GM19099 (cell line): ENCODE data around the gene MAN2A1.

Source experiments
- POLR2A ChIP-seq: IDR thresholded peaks from 3 replicates; pipeline ENCODE4 v1.6.1; 2011; ENCODE audit warnings: low read depth; ENCODE audit not compliant: insufficient read length; ENCODE audit errors: extremely low read depth

MAN2A1 gene

DNA sequence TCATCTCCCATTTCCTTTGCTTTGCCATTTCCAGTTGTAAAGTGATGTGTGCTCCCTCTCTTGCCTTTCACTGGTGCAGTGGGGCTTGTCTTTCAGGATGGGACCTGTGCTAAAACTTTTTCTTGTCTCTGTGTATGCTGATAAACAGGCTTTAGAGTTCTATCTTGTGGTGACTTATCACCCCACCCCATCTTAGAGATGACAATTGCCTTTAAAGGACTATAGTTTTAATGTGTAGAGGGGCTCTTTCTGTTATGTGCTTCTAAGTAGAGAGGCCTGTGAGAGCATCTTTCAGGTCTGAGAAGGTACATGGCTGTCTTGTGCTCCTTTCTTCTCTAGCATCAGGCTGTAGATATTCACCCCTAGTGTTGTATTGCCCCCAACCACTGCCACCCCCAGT is 21.9 kb downstream of the MAN2A1 start:
- TF ChIP-seq POLR2A: no peak

DNA sequence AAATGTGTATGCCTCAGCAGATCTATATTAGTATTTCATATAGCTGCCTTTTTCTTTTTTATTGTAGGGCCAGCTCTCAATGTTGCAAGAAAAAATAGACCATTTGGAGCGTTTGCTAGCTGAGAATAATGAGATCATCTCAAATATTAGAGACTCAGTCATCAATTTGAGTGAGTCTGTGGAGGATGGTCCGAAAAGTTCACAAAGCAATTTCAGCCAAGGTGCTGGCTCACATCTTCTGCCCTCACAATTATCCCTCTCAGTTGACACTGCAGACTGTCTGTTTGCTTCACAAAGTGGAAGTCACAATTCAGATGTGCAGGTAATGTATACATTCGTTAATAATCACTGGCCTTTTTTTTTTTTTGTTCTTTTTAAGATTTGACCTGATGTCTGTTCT is 23.7 kb downstream of the MAN2A1 start:
- no peak for TF ChIP-seq POLR2A

DNA sequence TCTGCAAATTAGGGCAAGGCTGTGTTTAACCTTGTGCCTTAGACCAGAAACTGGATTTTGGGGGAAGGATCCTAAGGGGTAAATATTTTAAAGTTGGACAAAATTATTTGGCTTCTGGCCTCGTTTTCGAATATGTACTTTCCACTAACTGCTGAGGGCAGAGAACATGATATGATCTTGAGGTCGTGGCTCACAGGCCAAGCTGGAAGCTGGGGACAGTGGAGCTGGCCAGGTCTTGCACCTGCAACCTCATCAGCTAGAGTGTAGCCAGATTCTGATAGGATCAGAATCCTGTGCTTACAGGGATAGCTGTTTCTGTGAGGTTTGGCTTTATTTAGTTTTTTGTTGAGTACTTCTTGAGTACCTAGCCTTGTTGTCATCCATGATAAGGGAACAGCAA is 24.9 kb downstream of the MAN2A1 start:
- no peak for TF ChIP-seq POLR2A

DNA sequence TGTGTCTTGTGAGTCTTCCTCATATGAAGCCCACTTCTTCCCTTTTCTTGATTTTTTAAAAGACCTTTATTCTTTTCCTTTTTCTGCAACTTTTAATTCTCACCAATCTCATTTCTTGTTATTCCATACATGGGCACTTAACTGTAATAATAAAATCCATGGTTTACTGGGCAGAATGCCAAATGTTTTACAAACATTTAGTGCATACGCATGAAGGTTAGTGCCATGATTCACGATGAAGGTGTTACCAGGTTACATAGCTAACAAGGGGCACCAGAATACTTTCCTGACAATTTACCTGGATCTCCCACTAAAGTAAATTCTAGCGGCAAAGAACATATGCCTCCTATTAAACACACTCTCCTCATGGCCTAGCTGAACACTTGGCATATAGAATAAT is 28.5 kb downstream of the MAN2A1 start:
- no peak for TF ChIP-seq POLR2A

DNA sequence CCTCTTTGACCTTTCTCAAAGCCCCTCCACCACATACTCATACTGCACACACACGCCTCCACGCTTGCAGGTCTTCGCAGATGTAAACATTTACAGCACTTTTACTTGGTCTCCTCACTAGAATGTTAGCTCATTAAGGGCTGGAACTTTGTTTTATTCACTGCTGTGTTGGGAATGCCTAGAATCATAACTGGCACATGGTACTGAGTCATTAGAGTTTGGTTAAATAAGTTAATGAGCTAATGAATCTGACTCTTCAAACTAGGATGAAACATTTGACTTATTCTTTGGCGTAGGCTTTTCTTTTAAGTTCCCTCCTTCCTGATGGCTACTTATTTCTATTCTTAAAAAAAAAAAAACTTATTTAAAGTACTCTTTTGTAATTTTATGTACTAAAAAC is 28.9 kb downstream of the MAN2A1 start:
- TF ChIP-seq POLR2A: no peak

DNA sequence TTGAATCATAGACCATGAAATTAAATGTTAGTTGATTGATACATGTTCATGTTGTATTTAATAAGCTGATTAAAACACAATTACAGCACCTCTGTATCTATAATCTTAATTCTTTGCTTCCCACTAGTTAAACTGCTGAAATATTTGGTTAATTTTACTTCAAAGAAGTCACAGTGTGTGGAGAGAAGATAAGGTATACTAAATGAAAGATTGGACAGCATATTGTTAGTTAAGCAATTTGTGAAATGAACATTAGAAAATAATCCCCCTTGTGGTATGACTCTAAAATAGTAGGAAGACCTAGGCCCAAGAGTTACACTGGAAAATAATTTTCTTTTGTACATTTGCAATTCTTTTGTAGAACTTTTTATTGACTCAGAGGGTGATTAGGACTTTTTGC is 30.3 kb downstream of the MAN2A1 start:
- TF ChIP-seq POLR2A: no peak

DNA sequence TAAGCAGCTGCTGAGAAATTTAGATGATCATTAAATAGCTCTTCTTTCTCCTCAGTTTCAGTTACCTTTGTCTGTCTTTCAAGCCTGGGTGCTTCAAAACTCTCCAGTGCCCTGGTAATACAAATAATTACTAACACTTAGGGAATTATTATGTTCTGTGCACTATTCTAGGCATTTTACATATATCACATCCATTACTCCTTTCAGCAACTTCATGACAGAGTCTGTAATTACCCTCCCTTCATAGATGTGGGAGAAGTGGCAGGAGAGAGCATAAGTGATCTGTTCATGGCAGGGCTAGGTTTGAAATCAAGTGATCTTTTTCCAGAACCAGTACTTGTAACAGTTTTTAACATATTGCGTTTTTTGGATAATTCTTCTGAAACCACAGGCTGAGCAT is 32.0 kb downstream of the MAN2A1 start:
- no peak for TF ChIP-seq POLR2A

DNA sequence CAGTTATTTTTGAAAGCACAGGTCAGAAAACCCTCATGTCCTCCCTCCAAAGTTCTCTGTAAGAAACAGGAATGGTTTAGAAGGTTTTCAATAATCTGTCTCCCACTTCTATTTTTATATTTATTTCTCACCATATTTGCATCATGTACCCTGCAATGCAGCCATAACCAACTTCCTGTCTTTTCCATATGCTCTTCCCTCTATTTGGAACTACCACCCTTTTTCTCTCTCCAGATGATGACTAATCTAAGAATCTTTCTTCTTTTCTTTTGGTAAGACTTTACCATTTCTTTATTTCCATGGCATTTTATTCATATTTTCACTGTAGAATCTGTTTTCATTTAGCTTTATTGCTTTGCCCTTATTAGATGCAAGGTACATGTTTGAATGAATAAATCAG is 33.9 kb downstream of the MAN2A1 start:
- TF ChIP-seq POLR2A: no peak

DNA sequence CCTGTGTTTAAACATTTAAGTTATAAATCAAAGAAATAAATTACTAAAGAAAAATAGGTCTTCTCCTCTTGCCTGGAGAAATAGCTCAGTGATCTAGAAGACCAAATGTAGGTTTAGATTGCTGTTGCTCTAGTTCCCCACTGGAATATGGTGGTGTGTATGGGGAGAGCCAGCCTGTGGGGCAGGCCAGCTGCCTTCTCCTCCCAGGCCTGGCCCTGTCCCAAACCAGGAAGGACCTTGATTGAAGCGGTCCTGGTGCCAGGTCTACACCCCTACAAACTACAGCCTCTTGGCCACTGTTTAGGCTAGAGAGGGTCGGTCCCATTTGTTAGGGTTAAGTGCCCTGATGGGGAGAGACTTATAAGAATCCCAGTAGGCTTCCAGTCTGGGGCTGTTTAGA is 35.4 kb downstream of the MAN2A1 start:
- no peak for TF ChIP-seq POLR2A

DNA sequence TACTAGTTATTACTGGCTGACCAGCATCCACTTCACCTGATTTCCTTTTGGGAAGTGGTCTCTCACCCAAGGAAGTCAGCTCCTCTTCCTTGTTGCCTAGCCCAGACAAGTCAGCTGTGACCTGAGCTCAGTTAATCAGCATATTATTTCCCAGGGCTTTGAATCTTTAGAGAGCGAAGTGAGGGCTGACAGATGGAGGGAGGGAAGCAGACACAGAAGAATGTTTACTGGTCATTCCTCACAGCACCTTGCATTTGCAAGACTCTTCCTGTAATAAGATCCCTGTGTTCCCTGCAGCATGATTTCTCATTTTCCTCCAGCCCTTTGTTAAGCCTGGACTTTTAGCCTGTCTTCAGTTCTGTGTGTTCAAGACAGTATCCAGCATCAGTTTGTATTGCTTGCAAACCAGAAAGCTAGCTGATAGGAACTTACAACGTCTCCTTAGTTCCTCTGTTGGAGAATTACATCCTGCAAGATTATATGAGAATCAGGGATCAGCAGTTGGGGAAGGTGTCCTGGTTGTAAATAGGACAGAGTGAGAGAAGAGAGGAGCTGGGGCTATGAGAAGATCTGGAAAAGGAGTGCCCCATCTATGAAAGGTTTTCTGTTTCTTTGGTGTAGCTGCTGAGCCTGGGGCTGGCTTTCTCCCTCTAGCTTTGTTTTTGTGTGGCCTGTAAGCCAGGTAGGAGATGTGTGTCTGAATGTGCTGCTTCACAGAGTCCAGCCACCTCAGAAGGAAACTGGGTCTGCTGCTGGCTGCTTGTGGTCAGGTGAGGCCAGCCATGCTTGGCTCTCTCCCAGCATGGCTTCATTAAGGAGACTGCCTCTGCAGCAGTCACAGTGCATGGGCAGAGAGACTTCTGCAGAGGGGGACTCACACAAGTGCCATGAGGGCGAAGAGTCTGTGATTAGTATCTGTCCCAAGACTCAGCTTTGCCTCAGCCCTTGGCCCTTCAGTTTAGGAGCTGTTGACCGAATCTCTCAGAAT is 50.3 kb downstream of the MAN2A1 start:
- no peak for TF ChIP-seq POLR2A

DNA sequence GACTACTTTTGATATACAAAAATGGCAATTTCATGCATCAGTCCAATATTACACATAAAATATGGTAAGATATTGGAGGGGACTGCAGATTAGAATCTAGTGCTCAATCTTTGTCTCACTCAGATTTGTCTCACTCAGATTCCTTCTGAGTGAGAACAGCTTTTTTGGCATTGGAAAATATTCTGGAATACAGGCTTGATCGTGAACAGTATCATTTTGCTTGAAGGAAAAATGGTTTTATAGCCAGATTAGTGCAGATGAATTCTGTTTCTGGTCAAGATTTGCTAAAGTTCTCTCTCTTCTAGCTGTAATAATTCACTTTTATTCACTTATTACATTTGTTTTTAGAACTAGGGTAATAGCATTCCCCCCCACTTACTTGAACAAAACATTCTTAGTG is 51.2 kb downstream of the MAN2A1 start:
- TF ChIP-seq POLR2A: no peak

DNA sequence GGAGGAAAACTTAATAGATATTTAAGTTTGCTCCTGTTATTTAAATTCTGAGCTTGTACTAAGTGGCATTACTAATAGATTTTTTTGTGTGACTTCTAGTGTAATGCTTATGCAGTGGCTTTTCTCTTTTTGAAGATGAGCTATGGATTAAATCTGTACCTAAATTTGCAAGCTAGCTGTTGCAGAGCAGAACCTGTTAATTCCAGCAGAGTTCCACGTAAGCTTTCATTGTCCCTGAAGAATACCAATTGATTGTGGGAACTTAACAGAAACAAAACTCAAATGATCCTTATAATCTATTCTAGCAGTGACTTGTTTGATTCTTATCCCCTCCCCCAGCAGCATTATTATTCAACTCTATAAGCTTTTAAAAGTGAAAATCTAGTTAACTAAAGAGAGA is 51.7 kb downstream of the MAN2A1 start:
- TF ChIP-seq POLR2A: no peak

DNA sequence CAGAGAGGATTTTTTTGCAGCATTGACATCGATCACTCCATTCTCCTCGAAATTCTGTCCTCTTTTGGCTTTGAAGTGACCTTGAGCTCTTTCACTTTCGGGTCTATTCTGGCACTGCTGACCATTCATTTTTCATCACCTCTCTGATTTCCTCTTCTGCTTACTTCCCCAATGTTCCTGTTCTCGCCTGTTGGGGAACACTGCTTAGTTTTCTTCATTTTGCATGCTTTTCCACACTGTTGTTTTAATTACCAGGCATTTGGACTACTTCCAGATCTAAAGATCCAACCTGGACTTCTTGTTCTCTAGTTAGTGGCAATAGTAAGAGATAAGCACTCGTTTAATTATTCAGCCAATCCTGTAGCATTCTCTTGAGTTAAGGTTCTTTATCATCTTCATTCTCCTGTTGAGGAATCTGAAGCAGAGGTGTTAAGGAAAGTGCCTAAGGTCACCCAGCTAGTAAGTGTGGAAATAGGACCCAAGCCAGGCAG is 53.4 kb downstream of the MAN2A1 start:
- TF ChIP-seq POLR2A: no peak

DNA sequence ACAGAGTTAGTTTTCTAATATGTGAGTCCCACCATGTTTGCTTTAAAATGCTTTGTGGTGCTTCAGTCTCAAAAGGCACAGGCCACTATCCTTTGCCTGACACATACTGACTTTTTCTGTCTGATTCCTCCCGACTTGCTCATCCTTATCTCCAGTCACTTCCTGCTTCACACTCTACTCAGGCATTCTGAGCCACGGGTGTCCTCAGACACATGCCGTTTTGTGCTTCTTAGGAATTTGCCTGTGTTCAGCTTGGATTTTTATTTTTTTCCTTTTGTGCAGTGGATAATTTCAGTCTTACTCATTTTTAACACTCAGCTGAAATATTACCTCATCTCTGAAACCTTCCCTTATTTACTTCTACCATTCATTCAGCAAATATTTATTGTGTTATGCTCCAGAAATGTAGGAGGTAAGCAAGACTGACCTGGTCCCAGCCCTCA is 54.1 kb downstream of the MAN2A1 start:
- no peak for TF ChIP-seq POLR2A

DNA sequence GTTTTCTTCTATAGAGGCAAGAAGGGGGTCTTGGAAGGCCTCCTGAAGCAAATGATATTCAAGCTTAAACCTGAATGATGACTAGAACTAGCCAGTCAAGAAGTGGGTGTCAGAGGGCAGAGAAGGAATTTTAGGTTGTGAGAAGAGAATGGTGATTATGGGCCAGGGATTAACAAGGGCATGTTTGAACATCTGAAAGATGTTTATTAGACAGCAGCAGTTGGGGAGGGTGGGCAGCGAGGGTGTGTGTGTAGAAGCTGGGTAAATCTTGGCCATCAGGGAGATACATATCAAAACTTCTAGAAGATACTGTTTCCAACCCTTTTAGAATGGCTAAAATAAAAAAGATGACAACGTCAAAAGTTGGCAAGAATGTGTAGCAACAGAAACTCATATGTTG is 54.5 kb downstream of the MAN2A1 start:
- no peak for TF ChIP-seq POLR2A

DNA sequence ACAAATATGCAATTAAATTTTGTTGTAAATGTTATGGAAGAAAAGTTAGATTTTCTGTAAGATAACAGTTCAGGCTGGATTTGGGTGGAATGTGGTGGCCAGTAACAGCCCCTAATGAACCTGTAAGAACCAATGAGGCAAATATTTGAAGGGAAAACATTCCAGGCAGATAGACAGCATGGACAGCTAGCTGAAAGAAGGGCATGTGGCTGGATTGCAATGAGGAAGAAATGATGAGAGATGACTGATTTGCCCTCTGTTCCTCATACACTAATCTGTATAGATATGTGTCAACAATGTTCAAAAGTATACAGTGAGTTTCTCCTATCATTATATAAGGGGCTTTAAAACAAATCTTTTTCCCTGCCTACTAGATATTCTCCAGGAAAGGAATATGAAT is 58.8 kb downstream of the MAN2A1 start:
- TF ChIP-seq POLR2A: no peak

DNA sequence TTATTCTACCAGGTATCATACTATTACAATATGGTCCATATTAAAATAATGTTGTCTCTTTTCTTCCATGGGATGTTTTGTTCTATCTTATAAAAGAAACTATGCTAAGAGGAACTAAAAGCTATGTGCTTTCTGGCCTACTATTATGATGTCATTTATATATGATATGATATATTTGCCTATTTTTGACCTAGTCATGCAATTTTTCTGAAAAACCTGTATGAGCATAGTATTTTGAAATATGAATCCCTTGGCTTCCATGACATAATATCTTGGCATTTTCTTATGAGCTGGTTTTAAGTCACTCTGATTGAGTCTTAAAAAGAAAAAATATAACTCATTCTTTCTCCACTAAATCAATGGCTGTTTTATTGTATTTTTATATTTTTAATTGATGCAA is 60.7 kb downstream of the MAN2A1 start:
- no peak for TF ChIP-seq POLR2A

DNA sequence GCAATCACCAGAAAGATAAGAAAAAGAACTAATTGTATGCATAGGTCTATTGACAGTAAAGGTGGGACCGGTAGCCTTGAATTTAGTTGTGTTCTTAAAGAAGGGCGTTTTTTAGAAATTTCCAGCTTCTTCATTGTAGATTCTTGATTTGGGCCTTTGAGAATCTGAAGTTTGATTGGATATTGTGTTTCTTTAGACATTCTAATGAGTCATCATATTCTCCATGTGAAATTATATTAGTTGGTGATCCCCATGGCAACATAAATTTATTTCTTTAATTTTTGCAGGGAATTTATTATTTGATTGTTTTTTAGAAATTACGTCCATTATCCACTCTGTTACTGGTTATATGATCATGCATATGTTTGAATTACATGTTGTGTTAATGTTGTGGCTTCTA is 63.6 kb downstream of the MAN2A1 start:
- TF ChIP-seq POLR2A: no peak

DNA sequence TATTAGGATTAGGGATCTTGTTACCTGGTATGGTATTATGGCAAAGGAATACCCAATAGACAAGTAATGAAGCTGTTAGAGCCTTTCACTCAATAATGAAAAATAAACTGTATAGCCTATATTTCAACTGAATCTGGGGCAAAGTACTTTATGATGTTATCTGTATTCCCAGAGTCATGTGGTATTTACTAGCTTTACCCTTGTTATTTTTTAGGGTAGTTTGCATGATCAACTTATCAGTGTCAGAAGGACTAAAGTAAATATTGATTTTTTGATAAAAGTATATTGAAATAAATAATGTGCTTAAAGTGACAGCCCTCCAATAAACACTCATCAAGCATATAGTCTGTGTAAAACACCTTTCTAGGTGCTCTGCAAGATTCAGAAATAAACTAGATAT is 64.6 kb downstream of the MAN2A1 start:
- no peak for TF ChIP-seq POLR2A
